Measurements from ENCODE around the gene CSF1.

DNA sequence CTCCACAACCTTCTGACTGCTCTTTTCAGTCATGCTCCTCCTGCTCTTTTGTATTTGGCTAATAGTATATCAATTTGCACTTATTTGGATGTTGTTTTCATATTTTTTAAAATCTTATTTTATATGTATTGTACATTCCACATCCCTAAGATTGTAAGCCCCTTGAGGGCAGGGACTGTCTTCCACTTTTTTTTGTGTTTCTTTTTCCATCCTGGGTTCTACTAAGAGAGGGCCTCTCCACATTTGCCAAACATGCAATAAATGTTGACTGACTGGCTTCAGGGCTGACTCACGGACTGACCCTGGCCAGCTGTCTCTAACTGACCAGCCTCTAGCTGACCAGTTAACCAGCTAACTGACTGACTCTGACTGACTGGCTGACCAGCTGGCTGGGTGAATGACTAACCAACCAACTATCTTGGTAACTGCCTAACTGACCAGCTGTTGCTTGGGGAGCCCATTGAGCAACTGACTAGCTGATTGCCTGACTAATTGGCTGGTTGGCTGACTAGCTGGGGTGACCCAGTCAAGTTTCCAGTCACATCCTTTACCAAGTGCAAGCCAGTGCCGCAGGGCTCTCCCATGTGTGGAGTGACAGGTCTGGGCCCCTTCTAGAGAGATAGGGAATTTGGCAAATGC lies 16.1 kb downstream of the CSF1 start:
- TF ChIP-seq POLR2A (IDR thresholded peaks at IDR 0.05; ENCODE audit: low read depth, low read length), result no peak
- no peak for TF ChIP-seq POU2F2 (IDR thresholded peaks at IDR 0.05; ENCODE audit: low read depth, low read length)
- no peak for TF ChIP-seq TAF1 (IDR thresholded peaks at IDR 0.05; ENCODE audit: low read depth, low read length)
- no peak for TF ChIP-seq POLR2AphosphoS5 (IDR thresholded peaks at IDR 0.05; ENCODE audit: low read depth, low read length)
- TF ChIP-seq SPI1 (IDR thresholded peaks at IDR 0.05; ENCODE audit: low read depth, low read length), result no peak
- TF ChIP-seq PAX5 (IDR thresholded peaks at IDR 0.05; ENCODE audit: insufficient read depth, low read length, severe bottlenecking), result no peak
